SH-SY5Y (cell line): ENCODE measurements around the gene C1orf105.

ENCODE experiments used
- GATA2 ChIP-seq: IDR thresholded peaks from 2 replicates; pipeline ENCODE4 v1.6.1; 2011; ENCODE audit warnings: mild to moderate bottlenecking, low read depth, low read length
- GATA3 ChIP-seq: IDR thresholded peaks from 2 replicates; pipeline ENCODE4 v1.6.1; 2011; ENCODE audit warnings: low read depth, mild to moderate bottlenecking, low read length, moderate library complexity

- TF ChIP-seq GATA3 (no peak), GATA2 (no peak)
Observed at GRCh38 chr1:172394141-172394751, 26.2 kb upstream of the C1orf105 start.
